K562 (cell line): ENCODE results near the gene UBE2H.

ENCODE experiments used
- BHLHE40 ChIP-seq: IDR thresholded peaks from 2 replicates; pipeline ENCODE4 v1.6.1; 2011; ENCODE audit warnings: low read length, improper control_type of control experiment
- ERF ChIP-seq: fragments of 450-650 bp; formaldehyde crosslinking; IDR thresholded peaks from 2 replicates; pipeline ENCODE4 v1.4.0; 2020; ENCODE audit warnings: mild to moderate bottlenecking, mixed read lengths
- MAFK ChIP-seq: IDR thresholded peaks from 2 replicates; pipeline ENCODE4 v1.6.1; 2011; ENCODE audit warnings: low read length, improper control_type of control experiment
- RCOR1 ChIP-seq, 2 experiments: IDR thresholded peaks; 2 replicates each; pipeline ENCODE4 v1.6.1; 2012; ENCODE audit warnings: low read depth in 2 of 2, low read length in 2 of 2, borderline replicate concordance in 1 of 2, improper control_type of control experiment in 1 of 2
- TF ChIP-seq, protein P1 (sequence below), 3 experiments: IDR thresholded peaks in 2 of 3; conservative IDR thresholded peaks in 1 of 3; 2 replicates each; pipeline ENCODE4 v1.5.1; 2011 to 2012; ENCODE audit warnings: low read length in 3 of 3, mild to moderate bottlenecking in 3 of 3, control low read depth in 2 of 3, improper control_type of control experiment in 1 of 3, inconsistent platforms in 1 of 3, low read depth in 1 of 3, mixed read lengths in 1 of 3, moderate library complexity in 1 of 3; ENCODE audit not compliant: insufficient read depth in 2 of 3

DNA sequence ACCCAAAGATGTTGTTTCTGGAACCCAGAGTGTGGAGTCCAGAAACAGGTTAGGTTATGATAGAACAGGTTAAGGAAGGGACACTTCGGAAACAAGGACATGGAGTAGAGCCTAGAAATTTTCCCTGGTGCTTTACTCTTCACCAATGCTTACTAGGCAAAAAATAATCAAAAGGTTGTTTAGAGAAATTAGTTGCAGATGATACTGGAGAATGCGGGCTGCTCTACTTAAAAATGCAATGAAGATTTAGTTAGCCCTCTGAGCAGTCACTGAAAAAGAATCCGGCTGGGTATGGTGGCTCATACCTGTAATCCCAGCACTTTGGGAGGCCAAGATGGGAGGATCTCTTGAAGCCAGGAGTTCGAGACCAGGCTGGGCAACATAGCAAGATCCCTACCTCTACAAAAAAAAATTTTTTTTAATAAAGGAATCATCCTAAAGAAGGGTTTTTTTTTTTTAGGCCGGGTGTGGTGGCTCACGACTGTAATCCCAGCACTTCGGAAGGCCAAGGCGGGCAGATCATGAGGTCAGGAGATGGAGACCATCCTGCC lies 3.3 kb upstream of the UBE2H start:
- no peak for TF ChIP-seq BHLHE40
- TF ChIP-seq, protein P1, sequence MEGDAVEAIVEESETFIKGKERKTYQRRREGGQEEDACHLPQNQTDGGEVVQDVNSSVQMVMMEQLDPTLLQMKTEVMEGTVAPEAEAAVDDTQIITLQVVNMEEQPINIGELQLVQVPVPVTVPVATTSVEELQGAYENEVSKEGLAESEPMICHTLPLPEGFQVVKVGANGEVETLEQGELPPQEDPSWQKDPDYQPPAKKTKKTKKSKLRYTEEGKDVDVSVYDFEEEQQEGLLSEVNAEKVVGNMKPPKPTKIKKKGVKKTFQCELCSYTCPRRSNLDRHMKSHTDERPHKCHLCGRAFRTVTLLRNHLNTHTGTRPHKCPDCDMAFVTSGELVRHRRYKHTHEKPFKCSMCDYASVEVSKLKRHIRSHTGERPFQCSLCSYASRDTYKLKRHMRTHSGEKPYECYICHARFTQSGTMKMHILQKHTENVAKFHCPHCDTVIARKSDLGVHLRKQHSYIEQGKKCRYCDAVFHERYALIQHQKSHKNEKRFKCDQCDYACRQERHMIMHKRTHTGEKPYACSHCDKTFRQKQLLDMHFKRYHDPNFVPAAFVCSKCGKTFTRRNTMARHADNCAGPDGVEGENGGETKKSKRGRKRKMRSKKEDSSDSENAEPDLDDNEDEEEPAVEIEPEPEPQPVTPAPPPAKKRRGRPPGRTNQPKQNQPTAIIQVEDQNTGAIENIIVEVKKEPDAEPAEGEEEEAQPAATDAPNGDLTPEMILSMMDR (IDR thresholded peaks at IDR 0.05 in 2 of 3, conservative IDR thresholded peaks at IDR 0.05 in 1 of 3; ENCODE audit: insufficient read depth in 2 of 3, low read depth in 1 of 3, low read length in 3 of 3), result no peak
- no peak for TF ChIP-seq ERF
- TF ChIP-seq MAFK, result peak; percentile 58; the same call in 1 of the 2 replicates
- no peak for TF ChIP-seq RCOR1 (IDR thresholded peaks at IDR 0.05; ENCODE audit: borderline replicate concordance in 1 of 2, low read depth in 2 of 2, low read length in 2 of 2)
